ENCODE results near the gene PYHIN1. TPM values are rescaled to one million over a fixed set of nuclear protein-coding genes. Genes with fewer than 3 reads are reported as not detected.
"Not testable (repeated sequence)": the region's sequence is repeated elsewhere in the genome, so short reads cannot be mapped to it uniquely, and the experiment has no call there.

The PYHIN1 gene
- total RNA-seq, 1 experiment from 2014 or later = not detected

DNA sequence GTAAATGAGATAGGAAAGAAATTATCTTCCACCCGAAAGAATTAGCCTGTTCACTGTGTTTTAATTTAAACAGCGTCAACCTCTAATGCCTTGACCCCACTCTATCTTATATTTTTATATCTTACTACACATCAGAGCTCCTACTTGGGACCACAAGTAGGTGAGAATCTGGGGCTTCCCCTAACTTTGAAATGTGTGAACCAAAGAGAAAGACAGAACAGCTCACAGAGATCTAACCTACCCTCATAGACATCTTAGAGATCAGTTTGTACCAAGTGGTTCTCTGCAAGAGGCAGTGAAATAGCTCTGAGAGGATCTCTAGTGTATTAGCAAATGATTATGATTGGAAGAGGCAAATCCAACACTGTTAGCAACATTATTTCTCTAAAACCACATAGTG lies 47.4 kb downstream of the PYHIN1 start:
- no peak for DNase-seq (ENCODE audit: extremely low read depth, low read depth)

DNA sequence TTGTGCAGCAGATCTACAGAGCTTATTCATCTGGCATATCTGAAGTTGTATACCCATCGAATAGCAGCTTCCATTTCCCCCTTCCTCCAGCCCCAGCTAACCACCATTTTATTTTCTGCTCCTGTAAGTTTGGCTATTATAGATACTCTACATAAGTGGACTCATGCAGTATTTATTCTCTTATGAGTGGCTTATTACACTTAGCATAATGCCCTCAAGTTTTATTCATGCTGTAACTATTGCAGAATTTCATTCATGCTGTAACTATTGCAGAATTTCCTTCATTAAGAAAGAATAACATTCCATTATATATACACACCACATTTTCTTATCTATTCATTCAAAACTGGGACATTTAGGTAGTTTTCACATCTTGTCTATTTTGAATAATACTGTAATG lies 47.9 kb downstream of the PYHIN1 start:
- no peak for DNase-seq (ENCODE audit: extremely low read depth, low read depth)

DNA sequence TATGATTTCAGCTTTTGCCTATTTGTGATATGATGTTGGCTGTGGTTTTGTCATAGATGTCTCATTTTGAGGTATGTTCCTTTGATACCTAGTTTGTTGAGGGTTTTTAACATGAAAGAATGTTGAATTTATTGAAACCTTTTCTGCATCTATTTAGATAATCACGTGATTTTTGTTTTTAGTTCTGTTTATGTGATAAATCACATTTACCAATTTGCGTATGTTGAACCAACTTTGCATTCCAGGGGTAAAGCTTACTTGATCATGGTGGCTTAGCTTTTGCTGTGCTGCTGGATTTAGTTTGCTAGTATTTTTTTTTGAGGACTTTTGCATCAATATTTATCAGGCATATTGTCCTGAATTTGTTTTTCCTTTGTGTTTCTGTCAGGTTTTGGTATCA lies 51.9 kb downstream of the PYHIN1 start:
- DNase-seq (ENCODE audit: extremely low read depth, low read depth) = no peak

DNA sequence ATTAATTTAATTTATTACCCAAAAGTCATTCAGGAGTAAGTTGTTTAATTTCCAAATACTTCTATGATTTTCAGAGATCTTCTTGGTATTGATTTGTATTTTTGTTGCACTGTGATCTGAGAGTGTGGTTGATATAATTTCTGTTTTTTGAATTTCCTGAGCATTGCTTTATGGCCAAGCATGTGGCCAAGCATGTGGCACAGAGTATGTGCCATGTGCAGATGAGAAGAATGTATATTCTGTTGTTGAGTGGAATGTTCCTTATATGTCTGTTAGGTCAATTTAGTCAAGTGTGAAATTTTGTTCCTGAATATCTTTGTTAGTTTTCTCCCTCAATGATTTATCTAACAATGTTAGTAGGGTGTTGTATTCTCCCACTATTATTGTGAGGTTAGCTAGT lies 53.0 kb downstream of the PYHIN1 start:
- no peak for DNase-seq (ENCODE audit: extremely low read depth, low read depth)

DNA sequence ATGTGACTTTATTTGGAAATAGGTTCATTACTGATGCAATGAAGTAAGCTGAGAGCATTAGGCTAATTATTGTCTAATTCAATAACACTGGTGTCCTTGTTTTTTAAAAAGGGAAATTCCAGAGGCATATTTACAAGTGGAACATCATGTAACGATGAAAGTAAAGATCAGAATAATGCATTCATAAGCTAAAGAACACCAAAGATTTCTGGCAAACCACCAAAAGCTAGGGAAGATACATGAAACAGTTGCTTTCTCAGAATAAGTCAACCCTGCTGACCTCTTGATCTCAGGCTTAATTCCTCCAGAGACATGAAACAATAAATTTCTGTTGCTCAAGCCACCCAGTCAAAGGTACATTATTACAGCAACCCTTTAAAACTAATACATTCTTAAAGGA lies 58.1 kb downstream of the PYHIN1 start:
- no peak for DNase-seq (ENCODE audit: extremely low read depth, low read depth)

DNA sequence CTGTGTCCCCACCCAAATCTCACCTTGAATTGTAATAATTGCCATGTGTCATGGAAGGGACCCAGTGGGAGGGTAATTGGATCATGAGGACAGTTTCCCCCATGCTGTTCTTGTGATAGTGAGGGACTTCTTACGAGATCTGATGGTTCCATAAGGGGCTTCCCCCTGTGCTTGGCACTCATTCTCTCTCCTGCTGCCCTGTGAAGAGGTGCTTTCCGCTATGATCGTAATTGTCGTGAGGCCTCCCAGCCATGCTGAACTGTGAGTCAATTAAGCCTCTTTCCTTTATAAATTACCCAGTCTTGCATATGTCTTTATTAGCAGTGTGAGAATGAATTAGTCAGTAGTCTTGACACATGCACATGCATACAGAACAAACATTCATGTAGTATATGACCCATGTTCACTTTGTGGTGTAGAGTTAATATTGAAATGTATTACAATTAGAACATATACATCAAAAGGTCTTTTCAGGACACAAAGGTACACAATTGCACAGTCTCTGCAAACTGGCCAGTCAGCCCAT lies 61.5 kb downstream of the PYHIN1 start:
- DNase-seq (ENCODE audit: extremely low read depth, low read depth) = no peak

DNA sequence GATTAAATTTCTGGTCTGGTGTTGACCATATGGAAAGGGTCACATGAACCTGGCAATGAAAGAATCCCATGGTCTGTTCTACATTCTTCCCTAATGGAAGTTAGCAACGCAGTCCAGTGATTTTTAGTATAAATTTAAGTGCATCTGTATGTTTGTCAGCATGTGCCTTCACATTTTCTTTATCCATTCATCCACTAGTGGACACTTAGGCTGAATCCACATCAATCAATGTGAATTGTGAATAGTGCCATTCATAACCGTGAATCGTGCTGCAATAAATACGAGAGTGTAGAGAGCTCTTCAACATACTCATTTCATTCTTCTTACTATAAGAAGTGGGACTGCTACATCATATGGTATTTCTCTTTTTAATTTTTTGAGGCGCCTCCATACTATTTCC lies 65.6 kb downstream of the PYHIN1 start:
- no peak for DNase-seq (ENCODE audit: extremely low read depth, low read depth)

DNA sequence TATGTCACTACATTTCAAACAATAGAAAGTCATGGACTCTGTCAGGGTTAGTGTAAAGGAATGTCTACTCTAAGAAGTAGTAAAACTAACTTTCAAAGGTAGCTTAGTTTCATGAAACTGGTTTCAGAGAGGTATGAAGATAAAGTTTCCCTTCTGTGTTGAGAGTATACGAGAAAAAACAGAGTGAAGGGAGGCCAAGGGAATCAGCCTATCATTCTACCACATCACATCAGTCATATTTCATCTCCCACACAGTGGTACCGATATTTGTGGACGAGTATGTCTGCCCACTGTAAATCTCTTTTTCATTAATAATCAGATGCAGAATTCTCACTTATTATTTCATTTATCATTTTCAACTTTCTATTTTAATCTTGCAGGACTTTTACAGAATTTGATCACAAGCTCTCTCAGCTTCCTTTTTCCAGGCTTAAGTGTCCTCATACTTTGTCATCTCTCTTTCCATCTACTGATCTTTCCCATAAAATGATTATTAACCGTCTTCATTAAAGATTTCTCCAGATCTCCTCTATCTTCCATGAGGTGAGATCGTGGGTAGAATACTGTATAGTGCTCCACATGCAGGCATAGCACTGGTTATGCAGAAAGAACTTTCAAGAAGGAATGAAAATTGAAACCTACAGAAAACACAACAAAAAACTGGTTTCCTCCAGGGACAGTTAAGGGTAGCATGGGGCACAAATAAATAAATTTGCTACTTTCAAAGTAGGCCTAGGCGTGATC lies 66.9 kb downstream of the PYHIN1 start:
- no peak for DNase-seq (ENCODE audit: extremely low read depth, low read depth)

DNA sequence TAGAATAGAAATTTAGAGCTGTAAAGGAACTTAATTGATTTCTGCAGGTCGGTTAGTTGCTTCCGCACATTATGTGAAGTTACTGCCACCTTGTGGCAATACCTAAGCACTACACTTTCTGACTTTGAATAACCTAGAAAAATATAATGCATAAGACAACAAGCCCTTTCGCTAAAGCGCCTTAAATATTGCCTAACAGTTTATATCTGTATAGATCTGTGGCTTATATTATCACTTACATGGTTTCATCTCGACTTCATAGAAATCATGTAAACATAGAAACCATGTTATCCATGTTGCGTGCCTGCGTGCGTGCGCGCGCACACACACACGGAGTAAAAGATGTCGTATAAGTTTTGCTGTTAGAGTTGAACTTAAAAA lies 67.4 kb downstream of the PYHIN1 start:
- peak; percentile 69 for DNase-seq (ENCODE audit: extremely low read depth, low read depth)

DNA sequence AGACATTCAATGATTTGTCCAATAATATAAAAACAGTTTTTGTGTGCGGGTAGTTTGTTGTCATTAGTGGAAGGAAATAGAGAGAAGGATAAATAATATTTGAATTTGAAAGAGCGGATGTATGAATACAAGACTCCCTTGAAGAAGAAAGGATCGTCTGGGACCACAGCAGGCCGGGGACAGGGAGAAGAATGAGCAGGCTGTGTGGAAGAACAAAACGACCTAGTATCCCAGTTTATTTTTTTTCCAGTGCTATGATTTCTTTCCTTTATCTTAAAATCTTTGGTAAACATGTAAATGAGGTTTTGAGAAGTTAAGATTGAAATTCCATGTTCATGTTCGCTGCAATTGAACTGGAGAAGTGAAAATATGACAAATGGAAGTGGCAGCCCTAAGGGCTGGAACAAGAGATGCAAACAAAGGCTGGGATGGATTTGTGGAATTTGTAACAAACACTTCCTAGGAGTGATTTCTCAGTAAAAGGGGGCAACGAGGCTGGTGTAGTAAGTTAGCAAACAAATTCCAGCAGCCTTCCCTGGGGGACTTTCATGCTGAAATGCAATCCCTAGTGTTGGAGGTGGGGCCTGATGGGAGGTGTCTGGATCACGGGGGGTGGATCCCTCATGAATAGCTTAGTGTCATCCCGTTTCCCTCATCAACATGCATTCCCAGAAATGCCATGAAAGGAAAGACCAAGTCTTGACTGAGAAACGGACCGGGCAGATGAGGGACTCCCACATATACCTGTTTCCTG lies 68.1 kb downstream of the PYHIN1 start:
- DNase-seq (ENCODE audit: extremely low read depth, low read depth) = peak; percentile 89

DNA sequence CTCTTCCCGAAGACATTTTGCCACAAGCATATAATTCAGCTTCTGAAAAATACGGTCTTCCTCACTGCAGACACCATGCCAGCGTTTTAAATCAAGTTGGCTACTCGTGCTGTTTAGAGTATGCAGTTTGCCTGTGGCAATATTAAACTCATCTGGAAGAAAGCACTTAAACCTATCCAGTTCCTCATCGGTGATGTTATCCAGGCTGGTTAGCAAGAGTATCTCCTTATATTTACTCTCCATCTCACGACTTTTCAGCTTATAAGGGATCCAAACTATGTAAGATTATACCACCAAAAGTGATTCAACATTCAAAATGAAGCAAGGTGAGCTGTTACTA lies 68.7 kb downstream of the PYHIN1 start:
- no peak for DNase-seq (ENCODE audit: extremely low read depth, low read depth)

DNA sequence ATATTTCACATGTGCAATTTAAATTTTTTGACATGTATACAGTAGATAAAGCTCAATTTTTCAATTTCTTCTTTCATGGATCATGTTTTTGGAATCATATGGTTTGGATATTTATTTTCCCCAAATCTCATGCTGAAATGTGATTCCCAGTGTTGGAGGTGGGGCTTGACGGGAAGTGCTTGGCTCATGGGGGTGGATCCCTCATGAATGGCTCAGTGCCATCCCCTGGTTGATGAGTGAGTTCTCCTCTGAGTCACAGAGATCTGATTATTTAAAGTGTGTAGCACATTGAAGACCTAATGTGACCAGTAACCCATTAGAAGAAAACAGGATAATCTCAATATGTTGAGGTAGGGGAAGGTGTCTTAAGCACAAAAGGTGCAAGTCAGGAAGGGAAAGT lies 69.3 kb downstream of the PYHIN1 start:
- peak; percentile 92 for DNase-seq (ENCODE audit: extremely low read depth, low read depth)

DNA sequence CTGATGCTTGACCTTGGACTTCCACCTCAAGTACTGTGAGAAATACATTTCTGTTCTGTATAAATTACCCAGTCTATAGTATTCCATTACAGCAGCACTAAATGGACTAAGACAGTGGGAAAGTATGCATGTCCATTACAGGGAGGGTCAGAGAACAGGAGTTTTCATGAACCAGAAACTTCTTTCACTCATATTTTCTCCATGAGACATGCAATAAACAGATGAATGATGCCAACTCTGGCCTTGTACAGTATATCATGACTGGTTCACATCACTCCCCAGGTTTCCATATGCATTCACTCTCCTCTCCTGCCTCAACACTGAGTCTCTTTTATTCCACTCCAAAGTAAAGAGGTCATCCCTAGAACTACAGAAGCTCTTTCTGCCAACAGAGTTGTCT lies 73.8 kb downstream of the PYHIN1 start:
- DNase-seq (ENCODE audit: extremely low read depth, low read depth) = no peak

DNA sequence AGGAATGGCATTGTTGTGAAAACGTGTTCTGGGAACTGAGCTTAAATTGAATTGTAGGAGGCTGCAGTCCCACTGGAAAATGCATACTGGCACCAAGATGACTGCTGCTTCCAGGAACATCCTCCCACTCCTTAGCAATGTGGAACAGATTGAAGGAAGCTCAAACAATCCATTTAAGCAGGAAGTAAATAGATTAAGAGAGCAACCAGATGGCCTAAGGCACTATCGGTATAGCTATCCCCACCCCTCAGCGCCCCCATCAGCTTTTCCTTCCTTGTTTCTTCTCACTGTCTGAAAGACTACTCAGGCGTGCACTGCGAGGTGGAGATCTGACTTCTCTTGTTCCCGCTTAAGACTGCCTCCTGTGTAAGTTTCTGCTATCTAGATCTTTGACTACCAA lies 74.3 kb downstream of the PYHIN1 start:
- DNase-seq (ENCODE audit: extremely low read depth, low read depth) = no peak

DNA sequence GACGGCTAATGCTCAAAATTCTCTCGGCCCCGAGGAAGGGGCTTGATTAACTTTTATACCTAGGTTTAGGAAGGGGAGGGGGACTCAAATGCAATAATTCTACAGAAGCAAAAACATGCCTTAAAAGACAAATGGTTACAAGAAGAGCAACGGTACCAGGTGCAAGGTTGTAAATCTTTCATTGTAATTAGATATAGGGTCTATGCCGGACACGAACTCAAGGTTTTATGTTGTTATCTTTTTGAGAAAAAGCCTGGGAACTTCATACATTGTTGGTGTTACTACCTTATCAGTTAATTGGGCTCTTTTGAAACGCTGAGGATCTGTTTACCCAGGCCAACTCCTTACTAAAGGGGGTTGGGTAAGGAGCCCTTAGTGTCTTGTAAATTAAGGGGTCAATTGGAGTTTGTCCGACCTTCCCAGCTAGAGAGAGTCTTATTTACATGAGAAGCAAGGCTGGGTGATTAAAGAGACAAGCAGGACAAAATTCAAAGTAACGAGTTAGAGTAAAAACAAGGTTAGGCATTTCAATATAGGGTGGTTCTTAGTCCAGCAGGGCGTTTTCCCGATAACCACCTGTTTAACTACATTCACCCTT lies 75.0 kb downstream of the PYHIN1 start:
- not testable (repeated sequence) for DNase-seq (ENCODE audit: extremely low read depth, low read depth)

DNA sequence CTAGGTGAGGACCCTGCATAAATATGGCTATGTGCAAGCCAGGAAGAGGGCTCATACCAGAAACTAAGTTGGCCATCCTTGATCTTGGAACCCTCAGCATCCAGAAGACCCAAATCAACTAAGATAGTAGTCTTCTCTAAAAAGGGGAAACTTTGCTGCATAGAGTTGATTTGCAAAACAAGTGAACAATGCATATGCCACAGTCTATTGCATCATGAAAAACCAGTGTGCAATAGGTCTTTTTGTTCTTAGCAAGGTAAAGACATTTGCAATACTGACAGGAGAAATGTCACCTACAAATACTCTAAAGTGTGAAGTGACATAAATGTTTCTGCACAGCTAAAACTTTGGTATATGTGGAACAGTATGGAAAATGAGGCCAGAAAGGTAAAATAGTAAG lies 76.4 kb downstream of the PYHIN1 start:
- no peak for DNase-seq (ENCODE audit: extremely low read depth, low read depth)

DNA sequence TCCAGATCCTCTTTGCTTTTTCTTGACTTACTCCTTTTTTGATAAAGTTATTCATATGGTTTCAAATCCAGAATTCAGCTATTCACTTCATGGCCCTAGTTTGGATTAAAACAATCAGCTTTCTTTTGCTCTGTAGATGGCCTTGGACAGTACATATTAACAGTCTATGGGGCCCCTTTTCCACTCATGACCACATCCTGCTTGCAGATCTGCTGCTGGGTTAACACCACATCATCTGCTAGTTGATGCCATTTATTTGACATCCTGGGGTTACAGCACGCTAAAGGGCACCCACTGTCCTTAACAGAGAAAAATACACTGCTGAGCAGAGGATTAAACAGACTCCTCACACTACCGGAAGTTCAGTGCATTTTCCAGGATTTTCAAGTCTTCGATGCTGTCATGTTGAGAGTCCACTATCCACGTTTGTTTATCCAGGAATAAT lies 77.4 kb downstream of the PYHIN1 start:
- no peak for DNase-seq (ENCODE audit: extremely low read depth, low read depth)

DNA sequence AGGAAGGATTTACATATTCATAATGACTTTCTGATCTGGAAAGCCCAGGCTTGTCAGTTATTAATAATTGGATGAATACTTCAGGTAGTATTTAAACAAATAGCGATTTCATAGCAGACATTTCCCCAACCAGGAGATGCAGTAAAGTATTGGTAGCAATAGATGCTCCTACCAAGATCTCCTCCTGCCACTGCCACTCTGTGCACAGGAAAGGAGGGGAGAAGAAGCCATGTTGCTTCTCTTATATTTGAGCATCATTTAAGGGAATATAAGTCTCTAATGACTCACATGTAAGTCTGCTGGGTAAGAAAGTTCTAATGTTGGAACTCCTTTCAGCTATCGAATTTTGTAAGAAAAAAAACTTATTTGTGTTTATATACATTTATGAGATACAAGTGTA lies 77.9 kb downstream of the PYHIN1 start:
- no peak for DNase-seq (ENCODE audit: extremely low read depth, low read depth)

DNA sequence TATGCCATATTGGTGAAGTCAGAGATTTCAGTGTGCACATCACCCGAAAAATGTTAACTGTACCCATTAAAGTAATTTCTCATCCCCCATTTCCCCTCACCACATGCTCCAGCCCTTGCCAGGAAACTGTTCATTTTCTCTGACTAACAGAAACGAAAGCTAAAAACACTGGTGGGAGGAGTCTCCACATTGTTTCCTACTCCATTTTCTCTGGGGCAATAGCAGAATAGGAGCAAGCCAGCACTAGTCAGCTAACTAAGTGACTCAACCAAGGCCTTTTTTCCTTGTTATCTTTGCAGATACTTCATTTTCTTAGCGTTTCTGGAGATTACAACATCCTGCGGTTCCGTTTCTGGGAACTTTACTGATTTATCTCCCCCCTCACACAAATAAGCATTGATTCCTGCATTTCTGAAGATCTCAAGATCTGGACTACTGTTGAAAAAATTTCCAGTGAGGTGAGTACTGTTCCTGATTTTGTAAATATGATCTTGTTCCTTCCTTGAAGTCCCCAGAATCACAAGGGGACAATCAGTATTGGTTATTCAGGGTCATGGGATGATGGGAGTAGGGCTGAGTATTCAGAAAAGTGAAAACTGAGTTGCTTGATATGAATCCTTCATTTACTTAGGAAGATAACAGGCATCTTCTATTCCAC lies 78.5 kb downstream of the PYHIN1 start, which contains the start of gene IFI16:
IFI16 (plus strand) TSS at position 204 of the 658 bp plus-strand sequence. CDS start 4,774 bp downstream, outside the sequence.
- peak; percentile 81 for DNase-seq (ENCODE audit: extremely low read depth, low read depth)

DNA sequence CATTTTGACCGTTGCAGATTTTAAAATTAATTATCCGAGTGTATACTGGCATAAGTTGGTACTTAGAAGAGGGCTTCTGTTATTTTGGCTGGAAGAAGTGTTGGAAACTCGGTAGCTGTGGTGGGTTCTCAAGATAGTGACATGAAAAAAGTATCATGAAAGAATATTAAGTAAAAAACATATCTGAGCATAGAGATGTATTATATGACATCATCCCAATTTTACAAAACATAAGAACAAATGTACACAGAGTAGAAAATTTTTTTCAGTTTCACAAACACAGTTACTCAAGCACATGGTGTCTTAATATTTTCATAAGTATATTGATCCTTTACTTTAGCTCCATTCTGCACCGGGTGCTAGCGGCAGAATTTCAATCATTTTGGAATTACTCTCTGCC lies 79.0 kb downstream of the PYHIN1 start:
- DNase-seq (ENCODE audit: extremely low read depth, low read depth) = no peak

DNA sequence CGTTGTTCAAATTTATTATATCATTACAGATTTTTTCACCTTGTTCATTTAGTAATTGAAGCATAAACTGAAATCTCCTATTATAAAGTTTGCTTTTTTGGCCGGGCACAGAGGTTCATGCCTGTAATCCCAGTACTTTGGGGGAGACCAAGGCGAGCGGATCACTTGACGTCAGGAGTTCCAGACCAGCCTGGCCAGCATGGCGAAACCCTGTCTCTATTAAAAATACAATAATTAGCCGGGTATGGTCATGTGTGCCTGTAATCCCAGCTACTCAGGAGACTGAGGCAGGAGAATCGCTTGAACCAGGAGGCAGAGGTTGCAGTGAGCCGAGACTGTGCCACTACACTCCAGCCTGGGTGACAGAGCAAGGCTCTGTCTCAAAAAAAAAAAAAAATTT lies 79.6 kb downstream of the PYHIN1 start:
- DNase-seq (ENCODE audit: extremely low read depth, low read depth) = not testable (repeated sequence)

All from NCI-H460 (cell line).